Left ventricle myocardium inferior (tissue), 1 donor: ENCODE results near the gene ARHGEF17. TPM values are rescaled to one million over a fixed set of nuclear protein-coding genes. Genes with fewer than 3 reads are reported as not detected.

ENCODE experiments used
- DNase-seq: peaks from one replicate; pipeline ENCODE4 v3.0.0-alpha.2; 2020
- H3K27ac ChIP-seq: fragments of 200-600 bp; replicated peaks from 2 replicates; pipeline ENCODE4 v1.8.0; 2021
- H3K27me3 ChIP-seq: fragments of 200-600 bp; 2 replicates; pipeline ENCODE4 v1.8.0; 2021; ENCODE audit warnings: low read depth
- H3K36me3 ChIP-seq: fragments of 200-600 bp; 2 replicates; pipeline ENCODE4 v1.8.0; 2021
- H3K4me1 ChIP-seq: fragments of 200-600 bp; 2 replicates; pipeline ENCODE4 v1.8.0; 2021
- H3K4me3 ChIP-seq: fragments of 200-600 bp; 2 replicates; pipeline ENCODE4 v1.8.0; 2021; ENCODE audit warnings: mild to moderate bottlenecking, moderate library complexity
- H3K9me3 ChIP-seq: fragments of 200-600 bp; replicated peaks from 2 replicates; pipeline ENCODE4 v1.8.0; 2021
- CTCF ChIP-seq: fragments of 200-600 bp; IDR thresholded peaks from 2 replicates; pipeline ENCODE4 v1.8.0; 2021; ENCODE audit warnings: antibody characterized with exemption, mild to moderate bottlenecking, borderline replicate concordance
- intact Hi-C: fragments of 100-400 bp; cut with micrococcal nuclease; formaldehyde crosslinking; loops from one replicate; pipeline ENCODE4 v1.11.0; 2022
- total RNA-seq: library from RNA; stranded (reverse); fragmentation: NEBNext Ultra II Directional; extraction: Animal tissue kit (Norgen Biotek cat#: 25700); gene quantifications from one replicate; pipeline ENCODE4 v1.2.1, GENCODE V29; 2021
- donor health status: DM: no; HTN: yes; CAD: no; lungs with severe emphysema.

ARHGEF17 gene
- total RNA-seq, 1 donor from 2014 or later, result 53.1 TPM

GRCh38 chr11:73310661-73311393 is 2.8 kb downstream of the ARHGEF17 start:
- no peaks in the 10 kb centered on the region for H3K27me3 ChIP-seq
- H3K9me3 ChIP-seq, result no peaks in the 10 kb centered on the region
- no peak for TF ChIP-seq CTCF
- H3K27ac ChIP-seq, result peak overlapping the region; percentile 99
- DNase-seq, result no peak
- peaks cover 89% of the 10 kb centered on the region for H3K4me1 ChIP-seq
- H3K36me3 ChIP-seq, result peaks cover 12% of the 10 kb centered on the region
- intact Hi-C loops, result no loop called here
- H3K4me3 ChIP-seq, result peak overlapping the region; percentile 88

DNA sequence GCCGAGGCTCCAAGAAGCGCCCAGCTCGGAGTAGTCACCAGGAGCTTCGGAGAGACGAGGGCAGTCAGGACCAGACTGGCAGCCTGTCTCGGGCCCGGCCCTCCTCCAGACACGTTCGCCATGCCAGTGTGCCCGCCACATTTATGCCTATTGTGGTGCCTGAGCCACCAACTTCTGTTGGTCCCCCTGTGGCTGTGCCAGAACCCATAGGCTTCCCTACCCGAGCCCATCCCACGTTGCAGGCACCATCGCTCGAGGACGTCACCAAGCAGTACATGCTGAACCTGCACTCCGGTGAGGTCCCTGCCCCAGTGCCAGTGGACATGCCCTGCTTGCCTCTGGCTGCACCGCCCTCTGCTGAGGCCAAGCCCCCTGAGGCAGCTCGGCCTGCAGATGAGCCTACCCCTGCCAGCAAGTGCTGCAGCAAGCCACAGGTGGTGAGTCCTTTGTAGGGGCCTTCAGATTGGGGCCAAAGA is 3.4 kb downstream of the ARHGEF17 start:
- DNase-seq, result no peak
- no peak for TF ChIP-seq CTCF
- intact Hi-C loops, result no loop called here
- peak overlapping the region; percentile 88 for H3K4me3 ChIP-seq
- peaks cover 12% of the 10 kb centered on the region for H3K36me3 ChIP-seq
- peak overlapping the region; percentile 99 for H3K27ac ChIP-seq
- H3K27me3 ChIP-seq, result no peaks in the 10 kb centered on the region
- H3K9me3 ChIP-seq, result no peaks in the 10 kb centered on the region
- peaks cover 95% of the 10 kb centered on the region for H3K4me1 ChIP-seq

DNA sequence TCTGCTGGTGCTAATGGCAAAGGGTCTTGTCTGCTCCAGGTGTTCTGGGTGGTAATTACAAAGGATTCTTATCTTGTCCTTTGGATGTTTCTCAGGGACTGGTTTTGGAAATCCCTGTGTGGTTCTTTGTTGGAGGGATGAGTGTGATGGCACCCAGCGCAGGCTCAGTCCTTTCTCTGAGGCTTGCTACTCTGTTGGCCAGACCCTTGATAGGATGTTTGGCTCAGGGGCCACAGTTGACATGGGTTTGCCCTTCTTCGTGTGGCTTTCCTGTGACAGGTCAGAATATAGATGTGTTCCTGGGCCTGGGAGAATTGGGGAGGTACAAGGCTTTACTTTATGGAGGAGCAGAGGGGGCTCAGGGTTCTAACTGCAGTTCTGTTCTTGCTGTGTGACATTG is 4.0 kb downstream of the ARHGEF17 start:
- intact Hi-C loops, result no loop called here
- no peaks in the 10 kb centered on the region for H3K9me3 ChIP-seq
- TF ChIP-seq CTCF, result no peak
- H3K36me3 ChIP-seq, result peaks cover 12% of the 10 kb centered on the region
- H3K27ac ChIP-seq, result peak overlapping the region; percentile 99
- H3K4me1 ChIP-seq, result peaks cover 96% of the 10 kb centered on the region
- H3K27me3 ChIP-seq, result no peaks in the 10 kb centered on the region
- peak overlapping the region; percentile 88 for H3K4me3 ChIP-seq
- no peak for DNase-seq

DNA sequence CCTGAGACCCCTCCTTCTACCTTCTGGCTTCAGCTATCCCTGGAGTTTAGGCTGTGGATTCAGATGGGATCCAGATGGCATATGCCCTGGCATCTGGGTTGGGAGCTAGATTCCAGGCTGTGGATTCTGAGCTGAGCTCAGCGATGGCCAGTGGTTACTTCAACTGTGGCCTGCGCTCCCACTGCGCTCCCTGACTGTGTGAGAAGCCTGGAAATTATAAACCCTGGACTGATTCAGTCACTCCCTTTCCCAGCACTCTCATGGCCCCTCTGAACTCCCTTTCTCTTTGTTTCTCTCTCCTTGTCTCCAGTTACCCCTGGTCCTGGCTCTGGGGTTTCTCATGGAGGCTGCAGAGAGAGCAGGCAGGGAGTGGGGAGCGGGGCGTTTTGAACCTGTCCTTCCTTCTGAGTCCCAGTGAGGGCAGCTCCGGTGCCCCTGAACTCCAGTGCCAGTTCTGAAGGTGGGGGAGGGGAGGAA is 4.8 kb downstream of the ARHGEF17 start:
- Histone ChIP-seq H3K4me3 (peak overlapping the region; percentile 88), H3K27me3 (no peaks in the 10 kb centered on the region), H3K9me3 (no peaks in the 10 kb centered on the region), H3K27ac (peak overlapping the region; percentile 99), H3K36me3 (peaks cover 12% of the 10 kb centered on the region), H3K4me1 (peaks cover 98% of the 10 kb centered on the region)
- no peak for DNase-seq
- intact Hi-C loops, result no loop called here
- no peak for TF ChIP-seq CTCF

DNA sequence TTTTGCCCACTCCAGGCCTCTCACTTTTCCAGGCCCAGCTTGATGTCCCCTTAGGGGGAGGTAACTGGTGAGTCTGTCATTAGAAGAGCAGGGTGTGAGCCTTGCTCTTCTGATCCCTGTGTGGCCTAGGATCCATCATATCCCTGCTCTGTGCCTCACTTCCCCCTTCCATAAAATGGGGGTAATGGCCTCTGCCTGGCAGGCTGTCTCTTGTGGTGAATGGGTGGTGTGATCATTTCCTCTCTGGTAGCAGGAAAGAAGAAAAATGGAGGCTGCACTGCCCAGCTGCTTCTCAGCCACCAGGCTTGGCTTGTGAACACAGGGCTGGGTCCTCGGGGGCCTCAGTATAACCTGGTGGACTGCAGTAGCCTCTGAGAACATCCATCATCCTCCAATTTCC is 5.6 kb downstream of the ARHGEF17 start:
- H3K27me3 ChIP-seq, result no peaks in the 10 kb centered on the region
- H3K36me3 ChIP-seq, result peaks cover 16% of the 10 kb centered on the region
- no peaks in the 10 kb centered on the region for H3K9me3 ChIP-seq
- peaks cover 98% of the 10 kb centered on the region for H3K4me1 ChIP-seq
- peak overlapping the region; percentile 99 for H3K27ac ChIP-seq
- no peak for DNase-seq
- TF ChIP-seq CTCF, result no peak
- peak overlapping the region; percentile 88 for H3K4me3 ChIP-seq
- intact Hi-C loops, result no loop called here
